Activated CD4-positive, alpha-beta T cell treated with anti-CD3 and anti-CD28 coated beads, Interleukin-2, amount 10 ng/mL, durations not matched to agents 7 days and 5 days (primary cell): ENCODE results near the gene EMP3. TPM values are rescaled to one million over a fixed set of nuclear protein-coding genes. Genes with fewer than 3 reads are reported as not detected.

Experiments used
- CTCF ChIA-PET: fragments of 350-600 bp; sonication (Branson Sonifier 250); formaldehyde crosslinking; loops from one replicate; lab custom pipeline; 2021; ENCODE audit warnings: antibody characterized with exemption; lab: Charles Lee
- POLR2A ChIA-PET: fragments of 350-600 bp; sonication (Branson Sonifier 250); formaldehyde crosslinking; loops from one replicate; lab custom pipeline; 2021; ENCODE audit warnings: antibody characterized with exemption; lab: Charles Lee
- DNase-seq: peaks from one replicate; pipeline ENCODE4 v3.0.0-alpha.2; 2020
- H3K27ac Mint-ChIP-seq: one replicate; pipeline ENCODE4 v1.8.0; 2021; ENCODE audit warnings: mild to moderate bottlenecking, moderate library complexity, mixed read lengths
- H3K27me3 Mint-ChIP-seq: one replicate; pipeline ENCODE4 v1.8.0; 2021; ENCODE audit warnings: mixed read lengths
- H3K36me3 Mint-ChIP-seq: one replicate; pipeline ENCODE4 v1.8.0; 2021; ENCODE audit warnings: low read depth, mixed read lengths
- H3K4me1 Mint-ChIP-seq: one replicate; pipeline ENCODE4 v1.8.0; 2021; ENCODE audit warnings: mixed read lengths
- H3K4me3 Mint-ChIP-seq: one replicate; pipeline ENCODE4 v1.8.0; 2021; ENCODE audit warnings: mild to moderate bottlenecking, moderate library complexity, mixed read lengths
- H3K9me3 Mint-ChIP-seq: one replicate; pipeline ENCODE4 v1.8.0; 2021; ENCODE audit warnings: mixed read lengths
- total RNA-seq, 2 experiments: library from RNA; stranded (reverse); gene quantifications; one replicate each; pipeline ENCODE4 v1.2.3, GENCODE V29; 2021

EMP3 gene
- total RNA-seq, 2 experiments from 2014 or later = 444 to 544 TPM

GRCh38 chr19:48338802-48339503, 13.6 kb downstream of the EMP3 start:
- H3K27me3 Mint-ChIP-seq = no peaks in the 10 kb centered on the region
- H3K9me3 Mint-ChIP-seq = no peaks in the 10 kb centered on the region
- no peak for DNase-seq
- CTCF ChIA-PET = interaction anchor here (0.5 to 0.6 kb wide), 2 partner anchors 36 to 116 kb away, joined by 3 to 4 read pairs; no protein-coding TSS in a partner anchor
- no peak overlapping the region for H3K27ac Mint-ChIP-seq
- peaks cover 4% of the 10 kb centered on the region for H3K36me3 Mint-ChIP-seq
- POLR2A ChIA-PET = no interaction called here
- H3K4me3 Mint-ChIP-seq = no peak overlapping the region
- H3K4me1 Mint-ChIP-seq = peaks cover 10% of the 10 kb centered on the region

- H3K9me3 Mint-ChIP-seq = no peaks in the 10 kb centered on the region
- ChIA-PET CTCF (interaction anchor here (0.8 to 2.0 kb wide), 5 partner anchors 9 to 50 kb away, joined by 3 to 6 read pairs (median 3); partner anchors contain the start of genes KDELR1, SYNGR4 and TMEM143), POLR2A (no interaction called here)
- DNase-seq = no peak
- no peak overlapping the region for H3K27ac Mint-ChIP-seq
- no peaks in the 10 kb centered on the region for H3K4me1 Mint-ChIP-seq
- H3K4me3 Mint-ChIP-seq = no peak overlapping the region
- H3K27me3 Mint-ChIP-seq = no peaks in the 10 kb centered on the region
- H3K36me3 Mint-ChIP-seq = no peaks in the 10 kb centered on the region
These were observed 15.6 kb downstream of the EMP3 start for GRCh38 chr19:48340995-48341394.

GRCh38 chr19:48341515-48342413, 16.4 kb downstream of the EMP3 start:
- no peak overlapping the region for H3K27ac Mint-ChIP-seq
- no peak overlapping the region for H3K4me3 Mint-ChIP-seq
- no peaks in the 10 kb centered on the region for H3K9me3 Mint-ChIP-seq
- H3K36me3 Mint-ChIP-seq = no peaks in the 10 kb centered on the region
- POLR2A ChIA-PET = no interaction called here
- CTCF ChIA-PET = interaction anchor here (0.8 to 2.0 kb wide), 4 partner anchors 9 to 27 kb away, joined by 3 to 6 read pairs (median 4); partner anchors contain the start of genes SYNGR4 and TMEM143
- no peak for DNase-seq
- no peaks in the 10 kb centered on the region for H3K4me1 Mint-ChIP-seq
- H3K27me3 Mint-ChIP-seq = no peaks in the 10 kb centered on the region

- CTCF ChIA-PET = no interaction called here
- Mint-ChIP-seq H3K4me1 (no peaks in the 10 kb centered on the region), H3K9me3 (no peaks in the 10 kb centered on the region), H3K4me3 (no peak overlapping the region), H3K36me3 (peaks cover 3% of the 10 kb centered on the region), H3K27me3 (no peaks in the 10 kb centered on the region), H3K27ac (no peak overlapping the region)
- DNase-seq = no peak
- POLR2A ChIA-PET = no interaction called here
These were observed 17.0 kb downstream of the EMP3 start for GRCh38 chr19:48342414-48342738.

GRCh38 chr19:48342841-48343540, 17.6 kb downstream of the EMP3 start:
- CTCF ChIA-PET = interaction anchor here (1.1 kb wide), 1 partner anchor 9 kb away, joined by 3 read pairs; no protein-coding TSS in a partner anchor
- Mint-ChIP-seq H3K4me1 (no peaks in the 10 kb centered on the region), H3K4me3 (no peak overlapping the region), H3K27ac (no peak overlapping the region), H3K27me3 (no peaks in the 10 kb centered on the region), H3K9me3 (no peaks in the 10 kb centered on the region), H3K36me3 (peaks cover 3% of the 10 kb centered on the region)
- no peak for DNase-seq
- POLR2A ChIA-PET = no interaction called here

- CTCF ChIA-PET = no interaction called here
- no peaks in the 10 kb centered on the region for H3K27me3 Mint-ChIP-seq
These were observed 19.5 kb downstream of the EMP3 start for GRCh38 chr19:48344892-48345291.

GRCh38 chr19:48346191-48346590, 20.8 kb downstream of the EMP3 start:
- CTCF ChIA-PET = interaction anchor here (0.9 to 4.0 kb wide), 3 partner anchors 12 to 25 kb away, joined by 3 to 17 read pairs (median 3); no protein-coding TSS in a partner anchor
- Mint-ChIP-seq H3K27me3 (no peaks in the 10 kb centered on the region), H3K27ac (no peak overlapping the region), H3K36me3 (peaks cover 6% of the 10 kb centered on the region), H3K4me1 (peaks cover 4% of the 10 kb centered on the region), H3K4me3 (no peak overlapping the region), H3K9me3 (no peaks in the 10 kb centered on the region)
- DNase-seq = no peak
- POLR2A ChIA-PET = no interaction called here

More at GRCh38 chr19:48344892-48345291, 19.5 kb downstream of the EMP3 start:
- no peaks in the 10 kb centered on the region for H3K9me3 Mint-ChIP-seq
- H3K27ac Mint-ChIP-seq = no peak overlapping the region
- peaks cover 6% of the 10 kb centered on the region for H3K36me3 Mint-ChIP-seq
- peaks cover 3% of the 10 kb centered on the region for H3K4me1 Mint-ChIP-seq
- H3K4me3 Mint-ChIP-seq = no peak overlapping the region
- POLR2A ChIA-PET = no interaction called here
- DNase-seq = no peak

GRCh38 chr19:48348045-48348444, 22.7 kb downstream of the EMP3 start:
- CTCF ChIA-PET = interaction anchor here (0.6 to 4.0 kb wide), 4 partner anchors 14 to 885 kb away, joined by 3 to 17 read pairs (median 4); no protein-coding TSS in a partner anchor
- Mint-ChIP-seq H3K36me3 (peaks cover 6% of the 10 kb centered on the region), H3K4me1 (peaks cover 9% of the 10 kb centered on the region), H3K27me3 (no peaks in the 10 kb centered on the region), H3K9me3 (no peaks in the 10 kb centered on the region), H3K27ac (no peak overlapping the region), H3K4me3 (no peak overlapping the region)
- POLR2A ChIA-PET = no interaction called here
- DNase-seq = no peak

- H3K27ac Mint-ChIP-seq = no peak overlapping the region
- DNase-seq = no peak
These were observed 23.4 kb downstream of the EMP3 start for GRCh38 chr19:48348737-48349136.

GRCh38 chr19:48350856-48351255, 25.5 kb downstream of the EMP3 start:
- Mint-ChIP-seq H3K4me1 (peaks cover 9% of the 10 kb centered on the region), H3K36me3 (peaks cover 8% of the 10 kb centered on the region), H3K27ac (no peak overlapping the region), H3K9me3 (no peaks in the 10 kb centered on the region), H3K27me3 (no peaks in the 10 kb centered on the region), H3K4me3 (no peak overlapping the region)
- POLR2A ChIA-PET = no interaction called here
- CTCF ChIA-PET = interaction anchor here (0.6 to 2.4 kb wide), 7 partner anchors 10 to 157 kb away, joined by 3 to 13 read pairs (median 6); partner anchors contain the start of genes SYNGR4 and TMEM143
- DNase-seq = no peak

More at GRCh38 chr19:48348737-48349136, 23.4 kb downstream of the EMP3 start:
- Mint-ChIP-seq H3K9me3 (no peaks in the 10 kb centered on the region), H3K36me3 (peaks cover 6% of the 10 kb centered on the region), H3K4me3 (no peak overlapping the region), H3K27me3 (no peaks in the 10 kb centered on the region), H3K4me1 (peaks cover 9% of the 10 kb centered on the region)
- ChIA-PET POLR2A (no interaction called here), CTCF (interaction anchor here (4.0 kb wide), 1 partner anchor 15 kb away, joined by 17 read pairs; no protein-coding TSS in a partner anchor)

- Mint-ChIP-seq H3K9me3 (no peaks in the 10 kb centered on the region), H3K4me1 (peaks cover 9% of the 10 kb centered on the region), H3K27me3 (no peaks in the 10 kb centered on the region), H3K27ac (no peak overlapping the region), H3K36me3 (peaks cover 8% of the 10 kb centered on the region), H3K4me3 (no peak overlapping the region)
- peak; percentile 86 for DNase-seq
- POLR2A ChIA-PET = no interaction called here
- CTCF ChIA-PET = interaction anchor here (0.6 to 2.4 kb wide), 7 partner anchors 11 to 157 kb away, joined by 3 to 13 read pairs (median 6); partner anchors contain the start of genes SYNGR4 and TMEM143
These were observed 26.0 kb downstream of the EMP3 start for GRCh38 chr19:48351341-48351752.

- Mint-ChIP-seq H3K36me3 (peaks cover 2% of the 10 kb centered on the region), H3K9me3 (no peaks in the 10 kb centered on the region), H3K27ac (no peak overlapping the region), H3K4me3 (no peak overlapping the region), H3K27me3 (no peaks in the 10 kb centered on the region), H3K4me1 (peaks cover 6% of the 10 kb centered on the region)
- CTCF ChIA-PET = interaction anchor here (0.6 to 0.9 kb wide), 2 partner anchors 21 to 218 kb away, joined by 3 read pairs; no protein-coding TSS in a partner anchor
- POLR2A ChIA-PET = no interaction called here
- DNase-seq = no peak
These were observed 28.3 kb downstream of the EMP3 start for GRCh38 chr19:48353677-48354076.
